ENCODE data around the gene RERE.
A peak's percentile ranks its signal among the peaks of the same experiment; 100 is the strongest.

RERE gene

GRCh38 chr1:8519167-8519566 is 298.3 kb downstream of the RERE start:
- Histone ChIP-seq H3K27me3 (ENCODE audit: control insufficient read depth in 1 of 2, insufficient read depth in 2 of 2, low read length in 2 of 2) (no peaks in the 10 kb centered on the region), H3K9ac (ENCODE audit: low read length) (no peak overlapping the region), H3K4me1 (ENCODE audit: insufficient read depth, low read length) (peaks cover 27% of the 10 kb centered on the region), H3K4me3 (ENCODE audit: low read depth in 1 of 2, low read length in 2 of 2) (no peak overlapping the region), H3K9me3 (ENCODE audit: low read length) (no peaks in the 10 kb centered on the region), H3K36me3 (ENCODE audit: insufficient read depth, low read length) (no peaks in the 10 kb centered on the region), H3K27ac (ENCODE audit: low read depth, low read length) (no peak overlapping the region)

GRCh38 chr1:8518490-8518801 is 299.0 kb downstream of the RERE start:
- peaks cover 19% of the 10 kb centered on the region for H3K4me1 ChIP-seq (ENCODE audit: insufficient read depth, low read length)
- H3K4me3 ChIP-seq (ENCODE audit: low read depth in 1 of 2, low read length in 2 of 2), result no peak overlapping the region

GRCh38 chr1:8517661-8518489 is 299.6 kb downstream of the RERE start:
- H3K4me3 ChIP-seq (ENCODE audit: low read depth in 1 of 2, low read length in 2 of 2), result no peak overlapping the region
- H3K36me3 ChIP-seq (ENCODE audit: insufficient read depth, low read length), result no peaks in the 10 kb centered on the region
- H3K27ac ChIP-seq (ENCODE audit: low read depth, low read length), result no peak overlapping the region
- H3K9me3 ChIP-seq (ENCODE audit: low read length), result no peaks in the 10 kb centered on the region
- H3K27me3 ChIP-seq (ENCODE audit: control insufficient read depth in 1 of 2, insufficient read depth in 2 of 2, low read length in 2 of 2), result no peaks in the 10 kb centered on the region
- peaks cover 17% of the 10 kb centered on the region for H3K4me1 ChIP-seq (ENCODE audit: insufficient read depth, low read length)
- no peak overlapping the region for H3K9ac ChIP-seq (ENCODE audit: low read length)

More at GRCh38 chr1:8518490-8518801, 299.0 kb downstream of the RERE start:
- H3K9me3 ChIP-seq (ENCODE audit: low read length), result no peaks in the 10 kb centered on the region
- H3K9ac ChIP-seq (ENCODE audit: low read length), result no peak overlapping the region
- no peaks in the 10 kb centered on the region for H3K27me3 ChIP-seq (ENCODE audit: control insufficient read depth in 1 of 2, insufficient read depth in 2 of 2, low read length in 2 of 2)
- H3K36me3 ChIP-seq (ENCODE audit: insufficient read depth, low read length), result no peaks in the 10 kb centered on the region
- no peak overlapping the region for H3K27ac ChIP-seq (ENCODE audit: low read depth, low read length)

GRCh38 chr1:8516793-8517556 is 300.5 kb downstream of the RERE start:
- Histone ChIP-seq H3K27me3 (ENCODE audit: control insufficient read depth in 1 of 2, insufficient read depth in 2 of 2, low read length in 2 of 2) (no peaks in the 10 kb centered on the region), H3K36me3 (ENCODE audit: insufficient read depth, low read length) (no peaks in the 10 kb centered on the region), H3K4me3 (ENCODE audit: low read depth in 1 of 2, low read length in 2 of 2) (no peak overlapping the region), H3K27ac (ENCODE audit: low read depth, low read length) (no peak overlapping the region), H3K9ac (ENCODE audit: low read length) (no peak overlapping the region), H3K4me1 (ENCODE audit: insufficient read depth, low read length) (peaks cover 16% of the 10 kb centered on the region), H3K9me3 (ENCODE audit: low read length) (no peaks in the 10 kb centered on the region)

GRCh38 chr1:8516278-8516777 is 301.1 kb downstream of the RERE start:
- no peaks in the 10 kb centered on the region for H3K27me3 ChIP-seq (ENCODE audit: control insufficient read depth in 1 of 2, insufficient read depth in 2 of 2, low read length in 2 of 2)
- no peak overlapping the region for H3K4me3 ChIP-seq (ENCODE audit: low read depth in 1 of 2, low read length in 2 of 2)
- no peaks in the 10 kb centered on the region for H3K9me3 ChIP-seq (ENCODE audit: low read length)
- no peak overlapping the region for H3K27ac ChIP-seq (ENCODE audit: low read depth, low read length)
- no peaks in the 10 kb centered on the region for H3K36me3 ChIP-seq (ENCODE audit: insufficient read depth, low read length)
- peaks cover 11% of the 10 kb centered on the region for H3K4me1 ChIP-seq (ENCODE audit: insufficient read depth, low read length)
- no peak overlapping the region for H3K9ac ChIP-seq (ENCODE audit: low read length)

GRCh38 chr1:8512504-8512903 is 304.9 kb downstream of the RERE start:
- Histone ChIP-seq H3K4me3 (ENCODE audit: low read depth in 1 of 2, low read length in 2 of 2) (no peak overlapping the region), H3K27me3 (ENCODE audit: control insufficient read depth in 1 of 2, insufficient read depth in 2 of 2, low read length in 2 of 2) (no peaks in the 10 kb centered on the region), H3K9me3 (ENCODE audit: low read length) (no peaks in the 10 kb centered on the region), H3K4me1 (ENCODE audit: insufficient read depth, low read length) (peaks cover 28% of the 10 kb centered on the region), H3K36me3 (ENCODE audit: insufficient read depth, low read length) (peaks cover 6% of the 10 kb centered on the region), H3K27ac (ENCODE audit: low read depth, low read length) (no peak overlapping the region), H3K9ac (ENCODE audit: low read length) (no peak overlapping the region)

GRCh38 chr1:8510041-8510823 is 307.2 kb downstream of the RERE start:
- peaks cover 22% of the 10 kb centered on the region for H3K4me1 ChIP-seq (ENCODE audit: insufficient read depth, low read length)
- H3K9me3 ChIP-seq (ENCODE audit: low read length), result no peaks in the 10 kb centered on the region
- H3K9ac ChIP-seq (ENCODE audit: low read length), result no peak overlapping the region
- H3K27me3 ChIP-seq (ENCODE audit: control insufficient read depth in 1 of 2, insufficient read depth in 2 of 2, low read length in 2 of 2), result no peaks in the 10 kb centered on the region
- H3K4me3 ChIP-seq (ENCODE audit: low read depth in 1 of 2, low read length in 2 of 2), result peak overlapping the region; percentile 17 to 27
- peak overlapping the region; percentile 13 for H3K27ac ChIP-seq (ENCODE audit: low read depth, low read length)
- peaks cover 6% of the 10 kb centered on the region for H3K36me3 ChIP-seq (ENCODE audit: insufficient read depth, low read length)

GRCh38 chr1:8509579-8509978 is 307.9 kb downstream of the RERE start:
- Histone ChIP-seq H3K36me3 (ENCODE audit: insufficient read depth, low read length) (peaks cover 6% of the 10 kb centered on the region), H3K27ac (ENCODE audit: low read depth, low read length) (peak overlapping the region; percentile 13), H3K27me3 (ENCODE audit: control insufficient read depth in 1 of 2, insufficient read depth in 2 of 2, low read length in 2 of 2) (no peaks in the 10 kb centered on the region), H3K9me3 (ENCODE audit: low read length) (no peaks in the 10 kb centered on the region), H3K4me3 (ENCODE audit: low read depth in 1 of 2, low read length in 2 of 2) (no peak overlapping the region), H3K9ac (ENCODE audit: low read length) (no peak overlapping the region), H3K4me1 (ENCODE audit: insufficient read depth, low read length) (peaks cover 22% of the 10 kb centered on the region)

GRCh38 chr1:8506995-8507615 is 310.3 kb downstream of the RERE start:
- no peak overlapping the region for H3K27ac ChIP-seq (ENCODE audit: low read depth, low read length)
- no peak overlapping the region for H3K4me3 ChIP-seq (ENCODE audit: low read depth in 1 of 2, low read length in 2 of 2)
- H3K4me1 ChIP-seq (ENCODE audit: insufficient read depth, low read length), result peaks cover 22% of the 10 kb centered on the region
- no peak overlapping the region for H3K9ac ChIP-seq (ENCODE audit: low read length)
- H3K36me3 ChIP-seq (ENCODE audit: insufficient read depth, low read length), result peaks cover 6% of the 10 kb centered on the region
- H3K27me3 ChIP-seq (ENCODE audit: control insufficient read depth in 1 of 2, insufficient read depth in 2 of 2, low read length in 2 of 2), result no peaks in the 10 kb centered on the region
- no peaks in the 10 kb centered on the region for H3K9me3 ChIP-seq (ENCODE audit: low read length)

GRCh38 chr1:8506456-8506855 is 311.0 kb downstream of the RERE start:
- H3K4me1 ChIP-seq (ENCODE audit: insufficient read depth, low read length), result peaks cover 22% of the 10 kb centered on the region
- no peak overlapping the region for H3K4me3 ChIP-seq (ENCODE audit: low read depth in 1 of 2, low read length in 2 of 2)
- H3K27ac ChIP-seq (ENCODE audit: low read depth, low read length), result no peak overlapping the region
- no peak overlapping the region for H3K9ac ChIP-seq (ENCODE audit: low read length)
- peaks cover 6% of the 10 kb centered on the region for H3K36me3 ChIP-seq (ENCODE audit: insufficient read depth, low read length)
- H3K9me3 ChIP-seq (ENCODE audit: low read length), result no peaks in the 10 kb centered on the region
- no peaks in the 10 kb centered on the region for H3K27me3 ChIP-seq (ENCODE audit: control insufficient read depth in 1 of 2, insufficient read depth in 2 of 2, low read length in 2 of 2)

- Histone ChIP-seq H3K9ac (ENCODE audit: low read length) (no peak overlapping the region), H3K36me3 (ENCODE audit: insufficient read depth, low read length) (peaks cover 6% of the 10 kb centered on the region), H3K9me3 (ENCODE audit: low read length) (no peaks in the 10 kb centered on the region), H3K27me3 (ENCODE audit: control insufficient read depth in 1 of 2, insufficient read depth in 2 of 2, low read length in 2 of 2) (no peaks in the 10 kb centered on the region), H3K27ac (ENCODE audit: low read depth, low read length) (no peak overlapping the region), H3K4me3 (ENCODE audit: low read depth in 1 of 2, low read length in 2 of 2) (no peak overlapping the region), H3K4me1 (ENCODE audit: insufficient read depth, low read length) (no peaks in the 10 kb centered on the region)
Observed at GRCh38 chr1:8503842-8504241, 313.6 kb downstream of the RERE start.

Data from muscle layer of colon (tissue), 2 donors.